H9 (cell line): ENCODE results near the gene GREB1L. TPM values are rescaled to one million over a fixed set of nuclear protein-coding genes. Genes with fewer than 3 reads are reported as not detected.
"Not testable (repeated sequence)": the region's sequence is repeated elsewhere in the genome, so short reads cannot be mapped to it uniquely, and the experiment has no call there.

Source experiments
- DNase-seq: peaks from one replicate; pipeline ENCODE4 v3.0.0-alpha.2; 2017
- H2AFZ ChIP-seq: one replicate; pipeline ENCODE4 v1.6.1; 2013; ENCODE audit warnings: mild to moderate bottlenecking, low read length, control low read depth, moderate library complexity
- H2AK5ac ChIP-seq: 2 replicates; pipeline ENCODE4 v1.6.1; 2013; ENCODE audit warnings: low read length, control low read depth, mixed read lengths; ENCODE audit not compliant: insufficient read length
- H2BK120ac ChIP-seq: one replicate; pipeline ENCODE4 v1.6.1; 2013; ENCODE audit warnings: low read depth, mild to moderate bottlenecking, low read length, control low read depth, inconsistent platforms; ENCODE audit not compliant: poor library complexity, severe bottlenecking
- H2BK12ac ChIP-seq: 2 replicates; pipeline ENCODE4 v1.6.1; 2013; ENCODE audit warnings: low read length, control low read depth, mixed read lengths, low read depth; ENCODE audit not compliant: insufficient read length
- H2BK15ac ChIP-seq: 2 replicates; pipeline ENCODE4 v1.6.1; 2013; ENCODE audit warnings: low read depth, low read length, control low read depth
- H2BK20ac ChIP-seq: one replicate; pipeline ENCODE4 v1.6.1; 2013; ENCODE audit warnings: low read depth, mild to moderate bottlenecking, low read length, control low read depth, inconsistent platforms; ENCODE audit not compliant: poor library complexity, severe bottlenecking
- H2BK5ac ChIP-seq: 2 replicates; pipeline ENCODE4 v1.6.1; 2013; ENCODE audit warnings: low read length, control low read depth, mixed read lengths; ENCODE audit not compliant: insufficient read length
- H3K14ac ChIP-seq: 2 replicates; pipeline ENCODE4 v1.6.1; 2013; ENCODE audit warnings: low read length, control low read depth; ENCODE audit not compliant: insufficient read depth
- H3K18ac ChIP-seq: 2 replicates; pipeline ENCODE4 v1.6.1; 2013; ENCODE audit warnings: low read depth, mild to moderate bottlenecking, mixed read lengths, low read length, control low read depth; ENCODE audit not compliant: insufficient read length
- H3K23ac ChIP-seq: 2 replicates; pipeline ENCODE4 v1.6.1; 2013; ENCODE audit warnings: low read length, control low read depth, mixed read lengths, low read depth; ENCODE audit not compliant: insufficient read length
- H3K23me2 ChIP-seq: 2 replicates; pipeline ENCODE4 v1.6.1; 2013; ENCODE audit warnings: low read depth, mild to moderate bottlenecking, mixed read lengths, low read length, control low read depth; ENCODE audit not compliant: insufficient read length, poor library complexity, severe bottlenecking
- H3K27ac ChIP-seq: 2 replicates; pipeline ENCODE4 v1.5.1; 2013; ENCODE audit warnings: low read length, control low read depth, mixed read lengths, low read depth; ENCODE audit not compliant: insufficient read length
- H3K27me3 ChIP-seq: 2 replicates; pipeline ENCODE4 v1.6.1; 2013; ENCODE audit warnings: low read length, control low read depth, inconsistent platforms; ENCODE audit not compliant: insufficient read depth
- H3K4ac ChIP-seq: 2 replicates; pipeline ENCODE4 v1.6.1; 2013; ENCODE audit warnings: low read depth, mild to moderate bottlenecking, control low read depth, inconsistent platforms, low read length, moderate library complexity
- H3K4me1 ChIP-seq: 2 replicates; pipeline ENCODE4 v1.6.1; 2013; ENCODE audit warnings: low read length, control low read depth, inconsistent platforms; ENCODE audit not compliant: insufficient read depth
- H3K4me2 ChIP-seq: 2 replicates; pipeline ENCODE4 v1.6.1; 2013; ENCODE audit warnings: low read length, control low read depth, mixed read lengths; ENCODE audit not compliant: insufficient read length, insufficient read depth
- H3K56ac ChIP-seq: 2 replicates; pipeline ENCODE4 v1.6.1; 2013; ENCODE audit warnings: low read depth, mild to moderate bottlenecking, mixed read lengths, low read length, control low read depth; ENCODE audit not compliant: insufficient read length
- H3K79me1 ChIP-seq: 2 replicates; pipeline ENCODE4 v1.6.1; 2013; ENCODE audit warnings: low read depth, mild to moderate bottlenecking, moderate library complexity, low read length, control low read depth, inconsistent platforms; ENCODE audit not compliant: insufficient read depth, poor library complexity, severe bottlenecking
- H3K79me2 ChIP-seq: 2 replicates; pipeline ENCODE4 v1.6.1; 2013; ENCODE audit warnings: low read length, control low read depth, inconsistent platforms; ENCODE audit not compliant: insufficient read depth
- H3K9ac ChIP-seq: 2 replicates; pipeline ENCODE4 v1.6.1; 2013; ENCODE audit warnings: low read length, control low read depth, mixed read lengths; ENCODE audit not compliant: insufficient read length; ENCODE audit errors: extremely low read depth
- H3K9me3 ChIP-seq: one replicate; pipeline ENCODE4 v1.6.1; 2013; ENCODE audit warnings: low read depth, low read length, inconsistent platforms; ENCODE audit not compliant: control insufficient read depth
- H3T11ph ChIP-seq: one replicate; pipeline ENCODE4 v1.6.1; 2013; ENCODE audit warnings: mild to moderate bottlenecking, low read length, control low read depth, inconsistent platforms
- H4K20me1 ChIP-seq: one replicate; pipeline ENCODE4 v1.6.1; 2013; ENCODE audit not compliant: control insufficient read depth, insufficient read length, insufficient read depth
- H4K5ac ChIP-seq: 2 replicates; pipeline ENCODE4 v1.6.1; 2013; ENCODE audit warnings: low read depth, mild to moderate bottlenecking, mixed read lengths, low read length, control low read depth; ENCODE audit not compliant: insufficient read length
- H4K8ac ChIP-seq: replicated peaks from 2 replicates; pipeline ENCODE4 v1.6.1; 2013; ENCODE audit warnings: low read length, control low read depth, mixed read lengths, low read depth; ENCODE audit not compliant: insufficient read length
- H4K91ac ChIP-seq: 2 replicates; pipeline ENCODE4 v1.6.1; 2013; ENCODE audit warnings: low read depth, mild to moderate bottlenecking, moderate library complexity, mixed read lengths, low read length, control low read depth; ENCODE audit not compliant: insufficient read length
- H3K27ac Mint-ChIP-seq, 3 experiments: 2 replicates in 2 of 3; 3 replicates in 1 of 3; pipeline ENCODE4 v1.8.0; 2020 to 2021; ENCODE audit warnings: mixed read lengths in 3 of 3, mild to moderate bottlenecking in 1 of 3, moderate library complexity in 1 of 3
- H3K27me3 Mint-ChIP-seq: 2 replicates; pipeline ENCODE4 v1.8.0; 2021; ENCODE audit warnings: low read depth, mild to moderate bottlenecking, moderate library complexity, mixed read lengths
- H3K36me3 Mint-ChIP-seq, 3 experiments: 2 replicates in 2 of 3; 3 replicates in 1 of 3; pipeline ENCODE4 v1.8.0; 2020 to 2021; ENCODE audit warnings: low read depth in 3 of 3, mixed read lengths in 3 of 3; ENCODE audit not compliant: insufficient read depth in 1 of 3
- H3K4me1 Mint-ChIP-seq, 2 experiments: 2 replicates each; pipeline ENCODE4 v1.8.0; 2020; ENCODE audit warnings: mixed read lengths in 2 of 2
- H3K4me3 Mint-ChIP-seq, 2 experiments: 2 replicates in 1 of 2; 3 replicates in 1 of 2; pipeline ENCODE4 v1.8.0; 2020 to 2021; ENCODE audit warnings: mild to moderate bottlenecking in 2 of 2, mixed read lengths in 2 of 2, moderate library complexity in 1 of 2
- H3K9me3 Mint-ChIP-seq, 2 experiments: 2 replicates in 1 of 2; 3 replicates in 1 of 2; pipeline ENCODE4 v1.8.0; 2020; ENCODE audit warnings: mild to moderate bottlenecking in 2 of 2, mixed read lengths in 2 of 2, moderate library complexity in 1 of 2
- WGBS: extraction: QIAGEN DNeasy Blood & Tissue Kit; methylation state at CpG from one replicate; pipeline ENCODE4 v1.1.7; 2013; ENCODE audit warnings: missing lambda C conversion rate, low lambda C conversion rate, mixed read lengths; ENCODE audit not compliant: insufficient read length; ENCODE audit errors: extremely low coverage; 5-methylcytosine and 5-hydroxymethylcytosine counted together
- total RNA-seq: library from RNA; stranded (reverse); gene quantifications from 2 replicates; pipeline ENCODE4 v1.2.1, GENCODE V29; 2021
- TF ChIP-seq, protein P1 (sequence below): fragments of 200-600 bp; sonication (generic); conservative IDR thresholded peaks from 3 replicates; pipeline ENCODE4 v1.8.0; 2021; ENCODE audit warnings: antibody characterized with exemption, mild to moderate bottlenecking

The GREB1L gene
- total RNA-seq, 1 experiment from 2014 or later, result 2.7 TPM

DNA sequence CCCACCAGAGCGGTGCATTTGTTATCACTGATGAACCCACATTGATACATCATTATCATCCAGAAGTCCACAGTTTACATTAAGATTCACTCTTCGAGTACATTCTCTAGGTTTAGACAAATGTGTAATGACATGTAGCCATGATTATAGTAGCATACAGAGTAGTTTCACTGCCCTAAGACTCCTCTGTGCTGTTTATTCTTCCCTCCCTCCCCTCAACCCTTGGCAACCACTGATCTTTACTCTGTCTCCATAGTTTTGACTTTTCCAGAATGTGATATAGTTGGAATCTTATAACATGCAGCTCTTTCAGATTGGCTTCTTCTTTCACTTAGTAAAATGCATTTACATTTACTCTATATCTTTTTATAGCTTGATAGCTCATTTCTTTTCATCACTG lies 31.2 kb upstream of the GREB1L start:
- no peak overlapping the region for H3K56ac ChIP-seq
- no peak overlapping the region for H3K27ac ChIP-seq
- no peaks in the 10 kb centered on the region for H3K79me1 ChIP-seq
- H3K4me3 Mint-ChIP-seq, result no peak overlapping the region
- H2AFZ ChIP-seq, result no peak overlapping the region
- H2BK5ac ChIP-seq, result no peak overlapping the region
- H3K18ac ChIP-seq, result no peak overlapping the region
- no peak overlapping the region for H3K14ac ChIP-seq
- H3K4me1 Mint-ChIP-seq, result peaks cover 0 to 3% of the 10 kb centered on the region in 2 experiments; a peak in 1 of 4 replicates
- no peaks in the 10 kb centered on the region for H4K20me1 ChIP-seq
- H2BK120ac ChIP-seq, result no peak overlapping the region
- H4K5ac ChIP-seq, result no peak overlapping the region
- H3K9me3 ChIP-seq, result no peaks in the 10 kb centered on the region
- no peaks in the 10 kb centered on the region for H3K4me1 ChIP-seq
- H4K8ac ChIP-seq, result no peak overlapping the region
- no peaks in the 10 kb centered on the region for H3K36me3 Mint-ChIP-seq
- no peak overlapping the region for H2BK20ac ChIP-seq
- H3K9me3 Mint-ChIP-seq, result no peaks in the 10 kb centered on the region
- no peak overlapping the region for H2BK12ac ChIP-seq
- no peak overlapping the region for H4K91ac ChIP-seq
- no peak for DNase-seq
- no peaks in the 10 kb centered on the region for H3K23me2 ChIP-seq
- no peak overlapping the region for H3K4me2 ChIP-seq
- H3K79me2 ChIP-seq, result no peaks in the 10 kb centered on the region
- H3T11ph ChIP-seq, result no peak overlapping the region
- no peak overlapping the region for H3K4ac ChIP-seq
- no peak overlapping the region for H2BK15ac ChIP-seq
- WGBS, result no CpG with 5 or more reads among the region's 2 CpGs
- no peak overlapping the region for H2AK5ac ChIP-seq
- H3K27me3 Mint-ChIP-seq, result peaks cover 22% of the 10 kb centered on the region
- H3K9ac ChIP-seq, result no peak overlapping the region
- H3K23ac ChIP-seq, result no peak overlapping the region
- H3K27me3 ChIP-seq, result no peaks in the 10 kb centered on the region; the same call in 1 of the 2 replicates
- no peak overlapping the region for H3K27ac Mint-ChIP-seq
- TF ChIP-seq, protein P1, sequence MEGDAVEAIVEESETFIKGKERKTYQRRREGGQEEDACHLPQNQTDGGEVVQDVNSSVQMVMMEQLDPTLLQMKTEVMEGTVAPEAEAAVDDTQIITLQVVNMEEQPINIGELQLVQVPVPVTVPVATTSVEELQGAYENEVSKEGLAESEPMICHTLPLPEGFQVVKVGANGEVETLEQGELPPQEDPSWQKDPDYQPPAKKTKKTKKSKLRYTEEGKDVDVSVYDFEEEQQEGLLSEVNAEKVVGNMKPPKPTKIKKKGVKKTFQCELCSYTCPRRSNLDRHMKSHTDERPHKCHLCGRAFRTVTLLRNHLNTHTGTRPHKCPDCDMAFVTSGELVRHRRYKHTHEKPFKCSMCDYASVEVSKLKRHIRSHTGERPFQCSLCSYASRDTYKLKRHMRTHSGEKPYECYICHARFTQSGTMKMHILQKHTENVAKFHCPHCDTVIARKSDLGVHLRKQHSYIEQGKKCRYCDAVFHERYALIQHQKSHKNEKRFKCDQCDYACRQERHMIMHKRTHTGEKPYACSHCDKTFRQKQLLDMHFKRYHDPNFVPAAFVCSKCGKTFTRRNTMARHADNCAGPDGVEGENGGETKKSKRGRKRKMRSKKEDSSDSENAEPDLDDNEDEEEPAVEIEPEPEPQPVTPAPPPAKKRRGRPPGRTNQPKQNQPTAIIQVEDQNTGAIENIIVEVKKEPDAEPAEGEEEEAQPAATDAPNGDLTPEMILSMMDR, result no peak

- H3K18ac ChIP-seq, H2BK15ac ChIP-seq: not testable (repeated sequence)
These were observed 27.6 kb upstream of the GREB1L start for GRCh38 chr18:21214409-21214808.

More at GRCh38 chr18:21214409-21214808, 27.6 kb upstream of the GREB1L start:
- Mint-ChIP-seq H3K27me3 (peaks cover 54% of the 10 kb centered on the region), H3K4me1 (peaks cover 6 to 13% of the 10 kb centered on the region in 2 experiments)
- not testable (repeated sequence) for H3K9me3 ChIP-seq, H2BK5ac ChIP-seq, H3K4me2 ChIP-seq, DNase-seq, H3K79me1 ChIP-seq, H3K23me2 ChIP-seq, H3K4ac ChIP-seq, H3K27ac Mint-ChIP-seq, H3K79me2 ChIP-seq, H3K4me3 Mint-ChIP-seq, H2AFZ ChIP-seq, H3K9me3 Mint-ChIP-seq, H2BK20ac ChIP-seq, H4K20me1 ChIP-seq, H4K5ac ChIP-seq, H3K14ac ChIP-seq, H3K23ac ChIP-seq, H2BK12ac ChIP-seq, H3K56ac ChIP-seq, H2BK120ac ChIP-seq, H3K27me3 ChIP-seq, H3K27ac ChIP-seq, H4K8ac ChIP-seq, H3K4me1 ChIP-seq, H3T11ph ChIP-seq, H4K91ac ChIP-seq, H3K9ac ChIP-seq, H2AK5ac ChIP-seq, H3K36me3 Mint-ChIP-seq
- WGBS, result no CpG with 5 or more reads among the region's 5 CpGs
